ENCODE results near the gene KCND2. TPM values are rescaled to one million over a fixed set of nuclear protein-coding genes. Genes with fewer than 3 reads are reported as not detected.

Gene KCND2
- total RNA-seq, 1 experiment from 2014 or later, result 0.33 TPM

GRCh38 chr7:120714945-120715344 is 442.0 kb downstream of the KCND2 start:
- BruUV-seq (replicated peaks), result no TSS peak
- Histone ChIP-seq H2AFZ (ENCODE audit: low read length) (no peak overlapping the region), H3K9me2 (replicated peaks; ENCODE audit: low read length) (no peaks in the 10 kb centered on the region), H3K27ac (ENCODE audit: low read length) (no peak overlapping the region), H3F3A (ENCODE audit: low read length, unreplicated experiment) (no peaks in the 10 kb centered on the region), H3K4me1 (ENCODE audit: insufficient read depth, low read length) (peaks cover 3% of the 10 kb centered on the region; the same call in 1 of the 2 replicates), H3K36me3 (ENCODE audit: low read depth, low read length) (no peaks in the 10 kb centered on the region), H3K9me3 (ENCODE audit: low read length) (no peaks in the 10 kb centered on the region), H3K27me3 (ENCODE audit: low read length) (no peaks in the 10 kb centered on the region), H4K20me1 (ENCODE audit: low read length) (no peaks in the 10 kb centered on the region), H3K79me2 (ENCODE audit: low read length) (no peaks in the 10 kb centered on the region), H3K9ac (ENCODE audit: low read length) (no peak overlapping the region), H3K4me3 (ENCODE audit: low read length) (no peak overlapping the region), H3K4me2 (ENCODE audit: low read length) (no peak overlapping the region)
- DNase-seq, result peak; percentile 50
- no peak for TF ChIP-seq EZH2phosphoT487 (IDR thresholded peaks at IDR 0.05; ENCODE audit: borderline replicate concordance, low read length)
- no peak for TF ChIP-seq CTCF (conservative IDR thresholded peaks at IDR 0.05; ENCODE audit: low read depth, low read length)
- intact Hi-C loops (cut with micrococcal nuclease), result loop anchor here (10.0 kb wide), 1 partner anchor 310 kb away; no protein-coding TSS in a partner anchor
- POLR2A ChIA-PET (ENCODE audit: unreplicated experiment), result no interaction called here
- CTCF ChIA-PET, result no interaction called here
- ATAC-seq, result peak; percentile 83

- H3K4me2 ChIP-seq (ENCODE audit: low read length), result no peak overlapping the region
- no peaks in the 10 kb centered on the region for H3K79me2 ChIP-seq (ENCODE audit: low read length)
- no peaks in the 10 kb centered on the region for H3K27me3 ChIP-seq (ENCODE audit: low read length)
- no peak overlapping the region for H2AFZ ChIP-seq (ENCODE audit: low read length)
- H3F3A ChIP-seq (ENCODE audit: low read length, unreplicated experiment), result no peaks in the 10 kb centered on the region
- intact Hi-C loops (cut with micrococcal nuclease), result loop anchor here (10.0 kb wide), 1 partner anchor 312 kb away; no protein-coding TSS in a partner anchor
- no peak overlapping the region for H3K27ac ChIP-seq (ENCODE audit: low read length)
- no peaks in the 10 kb centered on the region for H3K9me3 ChIP-seq (ENCODE audit: low read length)
- no peaks in the 10 kb centered on the region for H4K20me1 ChIP-seq (ENCODE audit: low read length)
- BruUV-seq (replicated peaks), result no TSS peak
- ATAC-seq, result no peak
- ChIA-PET CTCF (no interaction called here), POLR2A (ENCODE audit: unreplicated experiment) (no interaction called here)
- H3K4me3 ChIP-seq (ENCODE audit: low read length), result no peak overlapping the region
- H3K4me1 ChIP-seq (ENCODE audit: insufficient read depth, low read length), result no peaks in the 10 kb centered on the region
- TF ChIP-seq CTCF (conservative IDR thresholded peaks at IDR 0.05; ENCODE audit: low read depth, low read length) (no peak), EZH2phosphoT487 (IDR thresholded peaks at IDR 0.05; ENCODE audit: borderline replicate concordance, low read length) (no peak), EZH2 (IDR thresholded peaks at IDR 0.05; ENCODE audit: low read length, unreplicated experiment) (no peak)
- no peak overlapping the region for H3K9ac ChIP-seq (ENCODE audit: low read length)
- H3K36me3 ChIP-seq (ENCODE audit: low read depth, low read length), result no peaks in the 10 kb centered on the region
- no peak for DNase-seq
- H3K9me2 ChIP-seq (replicated peaks; ENCODE audit: low read length), result no peaks in the 10 kb centered on the region
Measured at GRCh38 chr7:120716307-120716706, 443.3 kb downstream of the KCND2 start.

- ChIA-PET POLR2A (ENCODE audit: unreplicated experiment) (no interaction called here), CTCF (no interaction called here)
- no peaks in the 10 kb centered on the region for H3K27me3 ChIP-seq (ENCODE audit: low read length)
- H3K79me2 ChIP-seq (ENCODE audit: low read length), result no peaks in the 10 kb centered on the region
- no peaks in the 10 kb centered on the region for H3K4me1 ChIP-seq (ENCODE audit: insufficient read depth, low read length)
- no peaks in the 10 kb centered on the region for H3K9me3 ChIP-seq (ENCODE audit: low read length)
- no peak for ATAC-seq
- no peaks in the 10 kb centered on the region for H3K9me2 ChIP-seq (replicated peaks; ENCODE audit: low read length)
- no peak overlapping the region for H3K4me3 ChIP-seq (ENCODE audit: low read length)
- no peaks in the 10 kb centered on the region for H3K36me3 ChIP-seq (ENCODE audit: low read depth, low read length)
- H3K4me2 ChIP-seq (ENCODE audit: low read length), result no peak overlapping the region
- no peaks in the 10 kb centered on the region for H3F3A ChIP-seq (ENCODE audit: low read length, unreplicated experiment)
- peak; percentile 3 for DNase-seq
- no peak overlapping the region for H3K27ac ChIP-seq (ENCODE audit: low read length)
- BruUV-seq (replicated peaks), result no TSS peak
- no peak overlapping the region for H2AFZ ChIP-seq (ENCODE audit: low read length)
- TF ChIP-seq EZH2phosphoT487 (IDR thresholded peaks at IDR 0.05; ENCODE audit: borderline replicate concordance, low read length), result no peak
- TF ChIP-seq EZH2 (IDR thresholded peaks at IDR 0.05; ENCODE audit: low read length, unreplicated experiment), result no peak
- TF ChIP-seq CTCF (conservative IDR thresholded peaks at IDR 0.05; ENCODE audit: low read depth, low read length), result no peak
- no peaks in the 10 kb centered on the region for H4K20me1 ChIP-seq (ENCODE audit: low read length)
- no peak overlapping the region for H3K9ac ChIP-seq (ENCODE audit: low read length)
- intact Hi-C loops (cut with micrococcal nuclease), result loop anchor here (10.0 kb wide), 1 partner anchor 312 kb away; no protein-coding TSS in a partner anchor
Measured at GRCh38 chr7:120717166-120717565, 444.2 kb downstream of the KCND2 start.

Data from PC-3 (cell line).